H9 (cell line): ENCODE measurements around the gene GTF2E1. TPM values are rescaled to one million over a fixed set of nuclear protein-coding genes. Genes with fewer than 3 reads are reported as not detected.

Experiments used
- DNase-seq: peaks from one replicate; pipeline ENCODE4 v3.0.0-alpha.2; 2017
- H2AFZ ChIP-seq: one replicate; pipeline ENCODE4 v1.6.1; 2013; ENCODE audit warnings: mild to moderate bottlenecking, low read length, control low read depth, moderate library complexity
- H2AK5ac ChIP-seq: 2 replicates; pipeline ENCODE4 v1.6.1; 2013; ENCODE audit warnings: low read length, control low read depth, mixed read lengths; ENCODE audit not compliant: insufficient read length
- H2BK120ac ChIP-seq: one replicate; pipeline ENCODE4 v1.6.1; 2013; ENCODE audit warnings: low read depth, mild to moderate bottlenecking, low read length, control low read depth, inconsistent platforms; ENCODE audit not compliant: poor library complexity, severe bottlenecking
- H2BK12ac ChIP-seq: 2 replicates; pipeline ENCODE4 v1.6.1; 2013; ENCODE audit warnings: low read length, control low read depth, mixed read lengths, low read depth; ENCODE audit not compliant: insufficient read length
- H2BK15ac ChIP-seq: 2 replicates; pipeline ENCODE4 v1.6.1; 2013; ENCODE audit warnings: low read depth, low read length, control low read depth
- H2BK20ac ChIP-seq: one replicate; pipeline ENCODE4 v1.6.1; 2013; ENCODE audit warnings: low read depth, mild to moderate bottlenecking, low read length, control low read depth, inconsistent platforms; ENCODE audit not compliant: poor library complexity, severe bottlenecking
- H2BK5ac ChIP-seq: 2 replicates; pipeline ENCODE4 v1.6.1; 2013; ENCODE audit warnings: low read length, control low read depth, mixed read lengths; ENCODE audit not compliant: insufficient read length
- H3K14ac ChIP-seq: 2 replicates; pipeline ENCODE4 v1.6.1; 2013; ENCODE audit warnings: low read length, control low read depth; ENCODE audit not compliant: insufficient read depth
- H3K18ac ChIP-seq: 2 replicates; pipeline ENCODE4 v1.6.1; 2013; ENCODE audit warnings: low read depth, mild to moderate bottlenecking, mixed read lengths, low read length, control low read depth; ENCODE audit not compliant: insufficient read length
- H3K23ac ChIP-seq: 2 replicates; pipeline ENCODE4 v1.6.1; 2013; ENCODE audit warnings: low read length, control low read depth, mixed read lengths, low read depth; ENCODE audit not compliant: insufficient read length
- H3K23me2 ChIP-seq: 2 replicates; pipeline ENCODE4 v1.6.1; 2013; ENCODE audit warnings: low read depth, mild to moderate bottlenecking, mixed read lengths, low read length, control low read depth; ENCODE audit not compliant: insufficient read length, poor library complexity, severe bottlenecking
- H3K27ac ChIP-seq: 2 replicates; pipeline ENCODE4 v1.5.1; 2013; ENCODE audit warnings: low read length, control low read depth, mixed read lengths, low read depth; ENCODE audit not compliant: insufficient read length
- H3K27me3 ChIP-seq: 2 replicates; pipeline ENCODE4 v1.6.1; 2013; ENCODE audit warnings: low read length, control low read depth, inconsistent platforms; ENCODE audit not compliant: insufficient read depth
- H3K4ac ChIP-seq: 2 replicates; pipeline ENCODE4 v1.6.1; 2013; ENCODE audit warnings: low read depth, mild to moderate bottlenecking, control low read depth, inconsistent platforms, low read length, moderate library complexity
- H3K4me1 ChIP-seq: 2 replicates; pipeline ENCODE4 v1.6.1; 2013; ENCODE audit warnings: low read length, control low read depth, inconsistent platforms; ENCODE audit not compliant: insufficient read depth
- H3K4me2 ChIP-seq: 2 replicates; pipeline ENCODE4 v1.6.1; 2013; ENCODE audit warnings: low read length, control low read depth, mixed read lengths; ENCODE audit not compliant: insufficient read length, insufficient read depth
- H3K56ac ChIP-seq: 2 replicates; pipeline ENCODE4 v1.6.1; 2013; ENCODE audit warnings: low read depth, mild to moderate bottlenecking, mixed read lengths, low read length, control low read depth; ENCODE audit not compliant: insufficient read length
- H3K79me1 ChIP-seq: 2 replicates; pipeline ENCODE4 v1.6.1; 2013; ENCODE audit warnings: low read depth, mild to moderate bottlenecking, moderate library complexity, low read length, control low read depth, inconsistent platforms; ENCODE audit not compliant: insufficient read depth, poor library complexity, severe bottlenecking
- H3K79me2 ChIP-seq: 2 replicates; pipeline ENCODE4 v1.6.1; 2013; ENCODE audit warnings: low read length, control low read depth, inconsistent platforms; ENCODE audit not compliant: insufficient read depth
- H3K9ac ChIP-seq: 2 replicates; pipeline ENCODE4 v1.6.1; 2013; ENCODE audit warnings: low read length, control low read depth, mixed read lengths; ENCODE audit not compliant: insufficient read length; ENCODE audit errors: extremely low read depth
- H3K9me3 ChIP-seq: one replicate; pipeline ENCODE4 v1.6.1; 2013; ENCODE audit warnings: low read depth, low read length, inconsistent platforms; ENCODE audit not compliant: control insufficient read depth
- H3T11ph ChIP-seq: one replicate; pipeline ENCODE4 v1.6.1; 2013; ENCODE audit warnings: mild to moderate bottlenecking, low read length, control low read depth, inconsistent platforms
- H4K20me1 ChIP-seq: one replicate; pipeline ENCODE4 v1.6.1; 2013; ENCODE audit not compliant: control insufficient read depth, insufficient read length, insufficient read depth
- H4K5ac ChIP-seq: 2 replicates; pipeline ENCODE4 v1.6.1; 2013; ENCODE audit warnings: low read depth, mild to moderate bottlenecking, mixed read lengths, low read length, control low read depth; ENCODE audit not compliant: insufficient read length
- H4K8ac ChIP-seq: replicated peaks from 2 replicates; pipeline ENCODE4 v1.6.1; 2013; ENCODE audit warnings: low read length, control low read depth, mixed read lengths, low read depth; ENCODE audit not compliant: insufficient read length
- H4K91ac ChIP-seq: 2 replicates; pipeline ENCODE4 v1.6.1; 2013; ENCODE audit warnings: low read depth, mild to moderate bottlenecking, moderate library complexity, mixed read lengths, low read length, control low read depth; ENCODE audit not compliant: insufficient read length
- H3K27ac Mint-ChIP-seq, 3 experiments: 2 replicates in 2 of 3; 3 replicates in 1 of 3; pipeline ENCODE4 v1.8.0; 2020 to 2021; ENCODE audit warnings: mixed read lengths in 3 of 3, mild to moderate bottlenecking in 1 of 3, moderate library complexity in 1 of 3
- H3K27me3 Mint-ChIP-seq: 2 replicates; pipeline ENCODE4 v1.8.0; 2021; ENCODE audit warnings: low read depth, mild to moderate bottlenecking, moderate library complexity, mixed read lengths
- H3K36me3 Mint-ChIP-seq, 3 experiments: 2 replicates in 2 of 3; 3 replicates in 1 of 3; pipeline ENCODE4 v1.8.0; 2020 to 2021; ENCODE audit warnings: low read depth in 3 of 3, mixed read lengths in 3 of 3; ENCODE audit not compliant: insufficient read depth in 1 of 3
- H3K4me1 Mint-ChIP-seq, 2 experiments: 2 replicates each; pipeline ENCODE4 v1.8.0; 2020; ENCODE audit warnings: mixed read lengths in 2 of 2
- H3K4me3 Mint-ChIP-seq, 2 experiments: 2 replicates in 1 of 2; 3 replicates in 1 of 2; pipeline ENCODE4 v1.8.0; 2020 to 2021; ENCODE audit warnings: mild to moderate bottlenecking in 2 of 2, mixed read lengths in 2 of 2, moderate library complexity in 1 of 2
- H3K9me3 Mint-ChIP-seq, 2 experiments: 2 replicates in 1 of 2; 3 replicates in 1 of 2; pipeline ENCODE4 v1.8.0; 2020; ENCODE audit warnings: mild to moderate bottlenecking in 2 of 2, mixed read lengths in 2 of 2, moderate library complexity in 1 of 2
- WGBS: extraction: QIAGEN DNeasy Blood & Tissue Kit; methylation state at CpG from one replicate; pipeline ENCODE4 v1.1.7; 2013; ENCODE audit warnings: missing lambda C conversion rate, low lambda C conversion rate, mixed read lengths; ENCODE audit not compliant: insufficient read length; ENCODE audit errors: extremely low coverage; 5-methylcytosine and 5-hydroxymethylcytosine counted together
- total RNA-seq: library from RNA; stranded (reverse); gene quantifications from 2 replicates; pipeline ENCODE4 v1.2.1, GENCODE V29; 2021
- TF ChIP-seq, protein P1 (sequence below): fragments of 200-600 bp; sonication (generic); conservative IDR thresholded peaks from 3 replicates; pipeline ENCODE4 v1.8.0; 2021; ENCODE audit warnings: antibody characterized with exemption, mild to moderate bottlenecking

GTF2E1 gene
- total RNA-seq, 1 experiment from 2014 or later, result 88.8 TPM

DNA sequence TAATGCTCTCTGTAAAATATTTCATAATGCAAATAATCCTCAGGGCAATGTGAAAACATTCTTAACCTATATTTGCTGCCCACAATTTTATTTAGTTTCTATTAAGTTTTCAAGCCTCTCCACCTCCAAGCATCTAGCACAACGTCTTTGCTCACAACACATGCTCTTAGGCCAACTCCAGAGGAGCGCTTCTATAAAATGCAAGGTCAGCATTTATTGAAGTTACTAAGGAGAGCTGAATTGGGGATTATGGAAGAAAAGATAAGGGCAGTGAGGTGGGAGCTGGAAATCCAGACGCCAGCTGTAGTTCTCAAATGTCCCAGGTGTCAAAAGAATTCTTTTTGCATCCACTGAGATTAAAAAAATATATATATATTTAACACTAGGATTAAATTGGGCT, 1.2 kb upstream of the GTF2E1 start:
- H3K27ac ChIP-seq, result no peak overlapping the region
- H3K18ac ChIP-seq, result no peak overlapping the region

More for the DNA sequence above, 1.2 kb upstream of the GTF2E1 start:
- Histone ChIP-seq H4K91ac (no peak overlapping the region), H3K56ac (no peak overlapping the region), H2BK20ac (no peak overlapping the region), H3K14ac (no peak overlapping the region), H3K23ac (no peak overlapping the region), H3K79me1 (peaks cover 9% of the 10 kb centered on the region), H2BK5ac (no peak overlapping the region), H4K20me1 (no peaks in the 10 kb centered on the region), H2BK15ac (no peak overlapping the region), H4K5ac (no peak overlapping the region), H4K8ac (no peak overlapping the region), H3K9me3 (no peaks in the 10 kb centered on the region), H3T11ph (no peak overlapping the region), H3K4ac (no peak overlapping the region), H3K27me3 (no peaks in the 10 kb centered on the region), H3K4me1 (no peaks in the 10 kb centered on the region), H3K79me2 (peaks cover 25% of the 10 kb centered on the region; the same call in 1 of the 2 replicates), H2BK12ac (no peak overlapping the region), H2AK5ac (no peak overlapping the region), H2AFZ (no peak overlapping the region), H3K23me2 (peaks cover 9% of the 10 kb centered on the region), H3K9ac (no peak overlapping the region), H2BK120ac (no peak overlapping the region), H3K4me2 (peak overlapping the region; percentile 84)
- DNase-seq, result no peak
- TF ChIP-seq, protein P1, sequence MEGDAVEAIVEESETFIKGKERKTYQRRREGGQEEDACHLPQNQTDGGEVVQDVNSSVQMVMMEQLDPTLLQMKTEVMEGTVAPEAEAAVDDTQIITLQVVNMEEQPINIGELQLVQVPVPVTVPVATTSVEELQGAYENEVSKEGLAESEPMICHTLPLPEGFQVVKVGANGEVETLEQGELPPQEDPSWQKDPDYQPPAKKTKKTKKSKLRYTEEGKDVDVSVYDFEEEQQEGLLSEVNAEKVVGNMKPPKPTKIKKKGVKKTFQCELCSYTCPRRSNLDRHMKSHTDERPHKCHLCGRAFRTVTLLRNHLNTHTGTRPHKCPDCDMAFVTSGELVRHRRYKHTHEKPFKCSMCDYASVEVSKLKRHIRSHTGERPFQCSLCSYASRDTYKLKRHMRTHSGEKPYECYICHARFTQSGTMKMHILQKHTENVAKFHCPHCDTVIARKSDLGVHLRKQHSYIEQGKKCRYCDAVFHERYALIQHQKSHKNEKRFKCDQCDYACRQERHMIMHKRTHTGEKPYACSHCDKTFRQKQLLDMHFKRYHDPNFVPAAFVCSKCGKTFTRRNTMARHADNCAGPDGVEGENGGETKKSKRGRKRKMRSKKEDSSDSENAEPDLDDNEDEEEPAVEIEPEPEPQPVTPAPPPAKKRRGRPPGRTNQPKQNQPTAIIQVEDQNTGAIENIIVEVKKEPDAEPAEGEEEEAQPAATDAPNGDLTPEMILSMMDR, result no peak
- Mint-ChIP-seq H3K4me1 (peaks cover 24 to 27% of the 10 kb centered on the region in 2 experiments), H3K27me3 (no peaks in the 10 kb centered on the region), H3K27ac (no peak overlapping the region), H3K4me3 (peak overlapping the region; percentile 86 to 96), H3K36me3 (peaks cover 38 to 43% (median 38%) of the 10 kb centered on the region in 3 experiments), H3K9me3 (peaks cover 21 to 24% of the 10 kb centered on the region in 2 experiments)
- no CpG with 5 or more reads among the region's 3 CpGs for WGBS
